ENCODE results near the gene FLYWCH1.

DNA sequence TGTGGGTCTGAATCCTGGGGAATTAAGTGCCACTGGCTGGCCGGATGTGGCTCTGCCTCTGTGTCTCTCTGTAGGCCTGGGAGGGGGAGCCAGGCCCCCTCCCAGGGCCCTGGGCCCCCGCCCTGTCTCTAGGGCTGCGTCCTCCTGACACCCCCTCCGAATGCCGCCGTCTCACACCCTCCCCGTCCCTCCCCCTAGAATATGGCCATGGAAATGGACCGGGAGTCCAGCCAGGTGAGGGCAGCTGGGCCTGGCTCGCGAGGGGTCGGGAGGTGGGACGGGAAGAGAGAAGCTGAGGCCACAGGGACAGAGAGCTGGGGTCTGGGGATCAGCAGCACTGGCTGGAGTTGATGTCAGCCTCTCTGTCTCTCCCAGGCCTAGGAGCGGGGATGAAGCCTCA is 84.6 kb downstream of the FLYWCH1 start:
- no peak for TF ChIP-seq SP1 (IDR thresholded peaks at IDR 0.05)
- TF ChIP-seq BHLHE40 (IDR thresholded peaks at IDR 0.05; ENCODE audit: borderline replicate concordance), result no peak
- TF ChIP-seq HDGF (IDR thresholded peaks at IDR 0.05; ENCODE audit: borderline replicate concordance), result no peak
- TF ChIP-seq ELF4 (IDR thresholded peaks at IDR 0.05), result no peak
- TF ChIP-seq TARDBP (IDR thresholded peaks at IDR 0.05), result no peak
- TF ChIP-seq FOXM1 (IDR thresholded peaks at IDR 0.05; ENCODE audit: borderline replicate concordance), result no peak
- TF ChIP-seq LEF1 (IDR thresholded peaks at IDR 0.05; ENCODE audit: borderline replicate concordance), result no peak
- no peak for TF ChIP-seq SUZ12 (IDR thresholded peaks at IDR 0.05)
- no peak for TF ChIP-seq FOXK2 (IDR thresholded peaks at IDR 0.05)
- TF ChIP-seq ARNT (IDR thresholded peaks at IDR 0.05), result no peak
